Astrocyte (in vitro differentiated cells and primary cell): ENCODE measurements around the gene PI4KA.

Experiments
- CTCF ChIP-seq: IDR thresholded peaks from 2 replicates; pipeline ENCODE4 v1.5.1; 2011; ENCODE audit warnings: low read depth, mild to moderate bottlenecking, inconsistent platforms, low read length, moderate library complexity; ENCODE audit not compliant: insufficient read depth
- EZH2 ChIP-seq: IDR thresholded peaks from 2 replicates; pipeline ENCODE4 v1.6.1; 2012; ENCODE audit warnings: mild to moderate bottlenecking, low read length, inconsistent platforms; ENCODE audit not compliant: insufficient read depth

- TF ChIP-seq CTCF (no peak), EZH2 (no peak)
Observed at GRCh38 chr22:20738394-20739089, 120.1 kb downstream of the PI4KA start.
